HG03571 (cell line): ENCODE measurements around the gene ANKMY1.

Experiments
- ATAC-seq: cut with Tn5 transposase; IDR thresholded peaks from one replicate; pipeline ENCODE4 v1.9.1; 2021; ENCODE audit not compliant: unreplicated experiment

ANKMY1 gene

DNA sequence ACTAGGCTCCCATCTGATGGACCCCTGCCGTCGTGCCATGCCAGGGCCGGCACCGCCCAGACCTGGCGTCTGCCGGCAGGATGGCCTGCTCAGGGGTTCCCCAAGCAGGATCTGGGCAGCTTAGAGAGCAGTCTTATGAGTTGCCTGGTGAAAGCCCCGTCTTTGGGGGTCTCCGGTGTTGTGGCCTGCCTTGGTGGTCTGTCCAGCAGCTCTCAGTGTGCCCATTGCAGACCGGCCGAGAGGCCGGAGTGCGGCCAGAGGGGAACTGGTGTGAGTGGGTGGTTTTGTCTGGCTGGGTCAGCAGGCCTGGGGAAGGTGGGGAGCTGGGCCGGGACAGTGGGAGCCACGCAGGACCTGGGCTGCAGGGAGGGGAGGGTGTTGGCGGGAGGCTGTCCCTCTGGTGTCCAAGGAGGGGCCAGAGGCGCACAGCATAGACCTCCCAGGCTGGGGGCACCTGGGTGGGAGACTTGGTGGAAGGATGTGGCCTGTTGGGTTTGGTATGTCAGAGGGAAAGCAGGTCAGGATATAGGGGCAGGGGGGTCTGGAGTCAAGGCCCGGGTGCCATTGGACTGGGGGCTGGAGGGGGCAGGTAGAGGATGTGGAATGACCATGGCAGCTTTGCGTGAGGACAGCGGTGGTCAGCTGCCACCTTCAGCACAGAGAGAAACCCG lies 105.9 kb downstream of the ANKMY1 start:
- ATAC-seq = no peak

GRCh38 chr2:240451108-240451611 lies 106.6 kb downstream of the ANKMY1 start:
- no peak for ATAC-seq

DNA sequence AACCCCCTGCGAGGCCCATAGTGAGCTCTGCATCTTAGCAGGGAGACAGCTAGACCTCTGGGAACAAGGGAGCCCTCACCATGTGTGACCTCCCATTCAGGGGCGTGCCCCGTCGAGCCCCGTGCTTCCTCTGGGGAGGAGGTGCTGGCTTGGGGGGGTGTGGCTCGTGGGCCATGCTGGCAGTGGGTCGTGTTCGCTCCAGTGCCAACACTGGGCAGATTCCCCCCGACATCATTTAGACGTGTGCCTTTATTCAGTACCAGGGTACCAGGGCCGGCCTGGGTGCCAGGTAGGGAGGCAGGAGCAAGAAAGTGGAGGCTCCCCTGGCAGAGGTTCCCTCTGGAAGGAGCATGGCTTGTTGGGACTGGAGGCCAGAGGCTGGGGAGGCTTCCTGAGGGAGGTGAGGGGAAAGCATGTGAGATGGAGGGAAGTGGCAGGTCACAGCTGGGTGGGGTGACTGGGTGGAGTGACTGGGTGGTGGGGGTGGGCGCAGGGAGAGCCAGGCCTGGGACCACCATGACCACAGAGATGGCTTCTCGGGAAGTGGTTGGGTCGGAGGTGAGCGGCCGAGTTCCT lies 107.2 kb downstream of the ANKMY1 start:
- no peak for ATAC-seq

DNA sequence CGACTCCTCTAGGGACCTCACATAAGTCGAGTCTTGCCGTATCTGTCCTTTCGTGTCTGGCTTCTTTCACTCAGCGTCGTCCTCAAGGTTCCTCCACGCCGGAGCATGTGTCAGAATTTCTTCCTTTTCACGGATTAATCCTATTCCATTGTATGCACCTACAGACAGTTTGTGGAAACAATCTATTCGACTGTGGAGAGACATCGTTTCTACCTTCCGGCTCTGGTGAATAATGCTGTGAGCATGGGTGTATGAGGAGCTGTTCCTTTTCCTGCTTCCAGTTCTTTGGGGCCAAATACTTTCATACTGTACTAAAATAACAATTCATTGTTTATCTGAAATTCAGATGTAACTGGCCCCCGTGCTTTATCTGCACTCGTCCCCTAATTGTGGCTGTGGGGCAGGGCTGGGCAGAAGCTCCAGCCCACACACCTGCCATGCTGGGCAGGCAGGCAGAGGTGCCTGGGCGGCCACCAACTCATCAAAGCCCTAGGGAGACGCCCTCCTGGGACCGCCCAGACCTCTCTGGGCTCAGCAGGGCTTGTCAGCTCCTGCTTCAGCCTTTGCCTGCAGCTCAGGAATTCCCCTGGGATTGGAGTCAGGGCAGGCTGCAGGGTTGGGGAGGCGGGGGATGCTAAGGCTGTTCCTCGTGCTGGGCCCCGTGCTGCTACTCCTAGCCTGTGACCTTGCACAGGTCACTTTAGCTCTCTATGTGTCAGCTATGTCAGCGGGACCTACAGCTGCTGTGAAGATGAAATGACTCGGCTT lies 107.8 kb downstream of the ANKMY1 start:
- no peak for ATAC-seq

DNA sequence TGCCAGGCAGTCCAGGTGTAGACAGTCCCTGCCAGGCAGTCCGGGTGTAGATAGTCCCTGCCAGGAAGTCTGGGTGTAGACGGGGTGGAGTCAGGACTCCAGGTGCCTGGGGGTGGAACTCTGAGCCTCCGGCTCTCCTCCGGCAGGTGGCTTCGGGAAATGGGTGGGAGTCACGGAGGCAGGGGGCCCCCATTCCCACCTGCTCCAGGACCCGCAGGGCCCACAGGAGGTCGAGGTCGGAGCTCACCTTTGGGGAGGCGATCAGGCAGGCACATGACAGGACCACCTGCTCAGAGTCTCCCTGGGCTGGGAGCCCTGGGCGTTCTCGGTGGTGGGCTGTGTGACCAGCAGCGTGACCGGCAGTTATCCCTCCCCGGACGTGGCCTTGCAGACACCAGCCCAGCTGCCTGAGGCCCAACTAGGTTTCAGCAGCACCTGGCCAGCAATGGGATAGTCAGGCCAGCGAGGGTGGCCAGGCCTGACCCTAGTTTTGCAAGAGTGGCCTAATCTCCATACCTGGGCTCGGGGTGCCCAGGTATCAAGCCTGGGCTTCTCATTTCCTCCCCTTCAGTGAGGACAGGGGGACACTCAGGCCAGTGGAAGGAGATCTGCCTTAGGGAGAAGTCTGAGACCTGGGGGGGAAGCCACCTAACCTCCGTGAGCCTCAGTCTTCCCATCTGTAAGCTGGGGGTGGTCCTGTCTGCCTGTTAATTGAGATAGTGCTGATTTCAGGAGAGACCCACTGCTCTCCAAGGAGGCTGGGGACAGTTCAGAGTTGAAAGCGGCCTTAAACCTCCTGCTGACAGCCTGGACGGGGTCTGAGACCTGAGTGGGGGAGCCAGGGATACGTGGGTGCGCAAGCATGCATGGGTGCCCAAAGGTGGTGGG lies 109.2 kb downstream of the ANKMY1 start:
- ATAC-seq = no peak

DNA sequence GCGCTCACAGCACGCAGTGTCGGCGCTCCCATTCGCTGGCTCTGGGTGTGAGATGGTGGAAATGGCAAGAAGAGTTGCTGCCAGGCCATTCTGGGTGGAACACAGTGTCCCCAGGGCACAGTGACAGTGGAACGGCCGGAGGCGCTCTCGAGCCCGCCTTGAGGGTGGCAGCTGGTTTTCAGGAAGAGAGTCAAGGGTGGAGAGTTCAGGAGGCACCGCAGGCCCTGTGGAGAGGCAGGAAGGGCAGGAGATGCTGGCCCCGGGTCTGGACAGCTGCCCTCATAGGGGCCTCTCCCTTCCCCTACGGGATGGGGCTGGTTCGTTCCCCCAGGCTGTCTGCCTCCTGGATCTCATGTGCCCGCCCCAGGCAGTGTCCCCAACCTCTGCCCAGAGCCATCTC lies 109.9 kb downstream of the ANKMY1 start:
- no peak for ATAC-seq

GRCh38 chr2:240447331-240447730 lies 110.5 kb downstream of the ANKMY1 start:
- no peak for ATAC-seq

DNA sequence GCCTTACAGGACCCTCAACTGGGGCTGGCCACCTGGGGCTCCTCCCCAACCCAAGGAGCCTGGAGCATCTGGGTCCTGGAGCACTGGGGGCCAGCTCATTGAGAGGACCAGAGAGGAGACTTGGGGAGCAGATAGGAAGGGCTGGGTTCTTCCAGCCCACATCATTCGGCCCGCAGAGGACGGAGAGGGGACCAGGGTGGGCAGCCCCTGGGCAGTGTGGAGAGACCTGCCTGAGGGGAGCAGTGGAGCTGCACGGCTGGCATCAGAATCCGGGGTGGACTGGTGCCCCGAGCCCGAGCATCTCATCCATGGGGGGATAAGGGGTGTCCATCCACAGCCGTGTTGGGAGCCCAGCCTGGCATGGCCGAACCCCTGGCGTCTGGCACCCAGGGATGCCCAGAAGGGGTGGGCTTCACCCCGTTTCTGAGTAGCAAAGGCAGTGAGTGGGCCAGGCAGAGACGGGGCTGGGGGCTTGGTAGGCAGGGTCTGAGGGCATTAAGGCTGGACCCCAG lies 111.1 kb downstream of the ANKMY1 start:
- no peak for ATAC-seq

DNA sequence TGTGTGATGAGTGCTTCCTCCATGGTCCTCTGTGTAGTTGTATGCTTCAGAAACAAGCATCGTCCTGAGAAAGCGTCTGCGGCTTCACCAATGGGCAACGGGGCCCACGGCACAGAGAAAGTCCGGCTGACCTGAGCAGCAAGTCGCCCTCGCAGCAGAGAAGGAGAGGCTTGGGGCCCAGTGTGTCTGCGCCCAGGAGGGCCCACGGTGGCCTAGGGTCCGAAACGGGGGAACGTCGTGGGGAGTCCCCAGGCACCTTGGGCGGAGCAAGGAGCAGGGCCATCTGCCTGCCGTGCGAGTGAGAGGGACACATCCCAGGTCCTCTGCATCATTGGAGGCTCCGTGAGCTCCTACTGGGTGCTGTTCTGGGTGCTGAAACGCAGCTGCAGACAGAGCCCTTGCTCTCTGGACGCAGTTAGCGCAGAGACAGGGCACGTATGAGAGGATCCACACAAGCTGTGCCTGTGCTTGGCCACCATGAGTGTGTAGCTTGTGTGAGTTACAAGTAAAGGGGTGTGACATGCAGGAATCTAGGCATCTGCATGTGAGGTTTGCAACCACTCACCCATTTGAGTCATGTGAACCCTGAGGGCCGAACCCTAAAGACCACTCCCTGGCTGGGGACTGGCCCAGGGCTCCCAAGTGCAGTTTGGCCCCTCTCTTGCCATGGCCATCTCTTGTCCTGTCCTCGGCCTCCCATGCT lies 111.7 kb downstream of the ANKMY1 start:
- ATAC-seq = no peak

DNA sequence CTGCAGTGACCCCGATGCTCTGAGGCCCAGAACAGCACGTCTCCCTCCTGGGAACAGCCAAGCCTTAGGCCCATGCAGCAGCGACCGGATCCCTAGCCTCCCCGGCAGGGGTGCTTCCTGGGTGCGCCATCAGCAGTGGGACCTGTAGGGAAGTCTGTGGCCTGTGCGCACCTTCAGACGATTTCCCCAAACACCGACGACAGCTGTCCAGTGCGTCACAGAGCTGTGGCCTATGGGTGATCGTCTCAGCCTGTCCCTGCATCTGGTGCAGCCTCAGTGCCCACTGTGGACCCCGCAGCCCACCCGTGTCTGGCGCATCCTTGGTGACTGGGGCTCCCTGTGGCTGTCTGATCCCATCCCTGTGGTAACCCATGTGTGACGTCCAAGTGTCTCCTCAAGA lies 113.3 kb downstream of the ANKMY1 start:
- ATAC-seq = no peak

DNA sequence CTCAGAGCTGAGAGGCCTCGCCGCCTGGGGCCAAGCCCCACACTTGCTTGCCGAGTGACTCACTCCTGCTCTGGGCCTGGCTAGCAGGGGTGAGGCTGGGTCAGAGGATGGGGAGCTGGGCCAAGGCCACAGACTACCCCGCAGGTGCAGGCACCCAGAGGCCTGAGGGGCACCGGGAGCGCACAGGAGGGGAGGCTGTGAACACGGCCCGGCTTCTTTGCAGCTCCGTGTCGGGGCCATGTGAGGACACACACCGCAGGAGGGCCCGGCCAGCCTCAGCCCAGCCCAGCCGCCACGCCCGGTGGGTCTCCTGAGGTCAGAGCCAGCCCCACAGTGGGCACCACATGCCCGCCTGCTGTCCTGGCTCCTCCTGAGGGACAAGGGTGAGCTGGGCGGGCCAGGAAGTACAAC lies 113.9 kb downstream of the ANKMY1 start:
- ATAC-seq = no peak

- no peak for ATAC-seq
These were observed 114.7 kb downstream of the ANKMY1 start for GRCh38 chr2:240442891-240443715.

DNA sequence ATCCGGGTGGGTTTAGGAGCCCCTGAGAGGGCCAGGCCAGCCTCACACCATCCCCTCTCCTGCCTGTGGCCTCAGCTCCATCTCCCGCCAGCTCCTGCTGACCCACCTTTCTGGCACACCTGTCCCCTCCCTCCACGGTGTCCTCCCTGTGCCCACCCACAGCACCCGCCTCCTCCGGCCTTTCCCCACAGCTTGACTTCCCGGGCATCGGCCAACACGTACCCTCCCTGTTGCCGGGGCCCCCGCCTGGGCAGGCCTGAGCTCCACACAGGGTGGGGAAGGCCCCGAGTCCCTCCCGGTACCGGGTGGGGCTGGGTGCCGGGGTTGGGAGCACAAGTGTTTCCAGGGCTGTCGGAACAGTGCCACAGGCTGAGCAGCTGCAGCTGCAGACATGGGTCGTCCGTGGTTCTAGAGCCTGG lies 115.8 kb downstream of the ANKMY1 start:
- no peak for ATAC-seq

DNA sequence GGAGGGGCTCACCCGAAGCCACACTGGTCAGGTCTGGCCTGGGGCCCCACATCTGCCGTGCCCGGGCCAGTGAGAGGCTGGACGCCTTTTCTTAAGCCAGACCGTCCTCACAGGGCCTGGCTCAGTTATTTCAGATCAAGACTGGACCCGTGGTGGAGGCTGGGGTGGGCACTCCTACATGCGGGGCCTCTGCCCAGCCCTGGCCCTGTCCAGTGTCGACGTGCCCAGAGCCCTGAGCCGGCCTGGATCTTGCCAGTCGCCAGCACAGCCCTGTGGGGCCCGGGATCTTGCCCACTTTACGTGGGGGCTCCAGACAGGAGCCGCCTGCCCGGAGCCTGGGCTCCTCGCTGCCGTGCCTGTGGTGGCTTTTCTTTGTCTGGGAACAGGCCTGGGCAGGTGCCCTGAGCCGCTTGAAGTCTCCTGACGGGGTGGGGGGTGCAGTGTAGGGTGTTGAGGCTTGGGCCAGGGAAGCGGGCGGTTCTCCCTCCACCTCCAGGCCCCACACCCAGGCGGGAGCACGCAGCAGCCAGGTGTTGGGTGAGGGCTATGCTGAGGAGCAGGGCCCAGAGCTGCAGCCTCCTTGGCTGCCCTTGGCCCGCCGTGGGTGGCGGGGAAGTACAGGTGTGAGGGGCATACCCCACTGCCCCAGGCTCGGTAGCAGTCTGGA lies 116.3 kb downstream of the ANKMY1 start:
- no peak for ATAC-seq

DNA sequence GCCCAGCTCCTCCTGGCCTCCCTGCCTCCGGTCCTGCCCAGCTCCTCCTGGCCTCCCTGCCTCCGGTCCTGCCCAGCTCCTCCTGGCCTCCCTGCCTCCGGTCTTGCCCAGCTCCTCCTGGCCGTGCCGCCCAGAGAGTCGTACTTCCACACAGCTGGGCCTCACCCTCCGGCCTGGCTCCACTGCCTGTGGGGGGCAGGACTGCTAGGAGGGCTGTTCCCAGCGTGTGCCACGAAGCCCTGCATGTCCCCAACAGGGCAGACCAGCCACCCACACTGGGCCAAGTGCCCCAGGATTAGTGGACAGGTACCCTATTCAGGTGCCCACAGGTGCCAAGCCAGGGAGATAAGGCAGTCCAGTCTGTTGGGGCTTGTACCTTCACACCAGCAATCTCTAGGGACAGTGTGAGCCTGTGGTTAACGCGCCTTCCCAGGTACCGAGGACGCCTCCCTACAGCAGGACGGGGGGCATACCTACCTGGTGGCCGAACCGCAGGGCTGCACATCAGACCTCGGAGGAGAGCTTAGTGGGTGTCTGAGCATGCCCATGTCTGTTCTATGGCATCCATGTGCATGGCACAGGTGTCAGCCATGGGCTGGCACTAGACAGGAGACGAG lies 117.0 kb downstream of the ANKMY1 start:
- ATAC-seq = no peak

DNA sequence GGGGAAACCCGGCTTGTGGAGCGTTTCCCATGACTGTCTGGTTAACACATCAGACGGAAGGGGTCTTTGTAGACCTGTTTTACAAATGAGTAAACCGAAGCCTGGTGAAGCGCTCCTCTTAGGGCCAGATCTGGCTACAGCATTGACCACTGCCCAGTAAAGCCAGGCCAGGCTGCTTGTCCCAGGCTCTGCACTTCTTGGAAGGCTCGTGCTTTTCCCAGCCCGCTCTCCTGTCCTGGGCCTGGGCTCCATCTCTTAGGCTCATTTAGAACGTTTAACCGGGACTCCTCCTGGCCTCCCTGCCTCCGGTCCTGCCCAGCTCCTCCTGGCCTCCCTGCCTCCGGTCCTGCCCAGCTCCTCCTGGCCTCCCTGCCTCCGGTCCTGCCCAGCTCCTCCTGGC lies 117.5 kb downstream of the ANKMY1 start:
- ATAC-seq = no peak

- no peak for ATAC-seq
These were observed 118.1 kb downstream of the ANKMY1 start for GRCh38 chr2:240439698-240440151.
